ENCODE measurements around the gene FAAP20. TPM values are rescaled to one million over a fixed set of nuclear protein-coding genes. Genes with fewer than 3 reads are reported as not detected.

The FAAP20 gene
- polyA plus RNA-seq, 2 of the 4 experiments (the other 2 are of a cell fraction), result 5.1 to 26.0 TPM

- TF ChIP-seq CEBPB (IDR thresholded peaks at IDR 0.05) (no peak), HOXB13 (CRISPR knock-in tag; IDR thresholded peaks at IDR 0.05; ENCODE audit: low read depth) (no peak), MAZ (IDR thresholded peaks at IDR 0.05; ENCODE audit: borderline replicate concordance, low read depth, low read length) (no peak), NR3C1 (IDR thresholded peaks at IDR 0.05) (no peak), HEYL (CRISPR knock-in tag; IDR thresholded peaks at IDR 0.05) (no peak)
These were observed 47.6 kb downstream of the FAAP20 start (continued) for GRCh38 chr1:2146836-2147517.

- no peak overlapping the region for H3K4me2 ChIP-seq
- no peak for ATAC-seq
- ChIA-PET CTCF (no interaction called here), POLR2A (no interaction called here)
- no peaks in the 10 kb centered on the region for H3K4me1 ChIP-seq
- no peak overlapping the region for H3K27ac ChIP-seq
- H3K9me3 ChIP-seq, result no peaks in the 10 kb centered on the region
- no peak for FAIRE-seq
- no peak overlapping the region for H3K4me3 ChIP-seq
- no peak for DNase-seq (ENCODE audit: low read depth in 1 of 2, low spot score in 1 of 2)
- WGBS (ENCODE audit: missing lambda C conversion rate), result 81% methylated on average over 14 of the region's 19 CpGs
- TF ChIP-seq CEBPB (IDR thresholded peaks at IDR 0.05) (no peak), JUN (IDR thresholded peaks at IDR 0.05) (no peak), PHF8 (IDR thresholded peaks at IDR 0.05; ENCODE audit: borderline replicate concordance, low read depth) (no peak), RNF2 (IDR thresholded peaks at IDR 0.05; ENCODE audit: borderline replicate concordance, low read depth) (no peak), ZC3H11A (IDR thresholded peaks at IDR 0.05) (no peak), E2F6 (IDR thresholded peaks at IDR 0.05; ENCODE audit: borderline replicate concordance, low read depth) (no peak), FOXS1 (CRISPR knock-in tag; IDR thresholded peaks at IDR 0.05) (no peak), RFX5 (IDR thresholded peaks at IDR 0.05) (no peak), KDM1A (IDR thresholded peaks at IDR 0.05; ENCODE audit: low read depth) (no peak), NPAS2 (CRISPR knock-in tag; IDR thresholded peaks at IDR 0.05; ENCODE audit: borderline replicate concordance) (no peak), POLR2AphosphoS2 (conservative IDR thresholded peaks at IDR 0.05; ENCODE audit: low read length) (no peak), HES2 (IDR thresholded peaks at IDR 0.05) (no peak)
These were observed 48.4 kb downstream of the FAAP20 start for GRCh38 chr1:2145946-2146835.

GRCh38 chr1:2144501-2145090 lies 50.0 kb downstream of the FAAP20 start:
- no peak overlapping the region for H3K4me3 ChIP-seq
- no peak overlapping the region for H3K4me2 ChIP-seq
- WGBS (ENCODE audit: missing lambda C conversion rate), result 85% methylated on average over 10 of the region's 15 CpGs
- FAIRE-seq (no peak), DNase-seq (ENCODE audit: low read depth in 1 of 2, low spot score in 1 of 2) (no peak), ATAC-seq (no peak)
- peaks cover 7% of the 10 kb centered on the region for H3K4me1 ChIP-seq
- ChIA-PET CTCF (no interaction called here), POLR2A (no interaction called here)
- H3K9me3 ChIP-seq, result no peaks in the 10 kb centered on the region
- TF ChIP-seq PBX3 (IDR thresholded peaks at IDR 0.05) (no peak), HMGXB4 (CRISPR knock-in tag; IDR thresholded peaks at IDR 0.05; ENCODE audit: borderline replicate concordance) (no peak), JUN (IDR thresholded peaks at IDR 0.05) (no peak), ZNF302 (CRISPR knock-in tag; IDR thresholded peaks at IDR 0.05) (no peak), SMC3 (IDR thresholded peaks at IDR 0.05) (no peak), E2F6 (IDR thresholded peaks at IDR 0.05; ENCODE audit: borderline replicate concordance, low read depth) (no peak), EP300 (IDR thresholded peaks at IDR 0.05) (no peak), FOSL2 (IDR thresholded peaks at IDR 0.05) (no peak), FOSL2 (CRISPR knock-in tag; IDR thresholded peaks at IDR 0.05) (no peak), CBX2 (IDR thresholded peaks at IDR 0.05; ENCODE audit: borderline replicate concordance, low read depth) (no peak), KDM5A (IDR thresholded peaks at IDR 0.05) (no peak), HDAC2 (IDR thresholded peaks at IDR 0.05) (no peak), ZC3H11A (IDR thresholded peaks at IDR 0.05) (no peak)
- H3K27ac ChIP-seq, result no peak overlapping the region
